HUES6 (cell line): ENCODE measurements around the gene SLC7A6.

Source experiments
- H3K27ac ChIP-seq: 2 replicates; pipeline ENCODE4 v1.7.0; 2013; ENCODE audit warnings: low read depth, mild to moderate bottlenecking, low read length, inconsistent platforms
- H3K27me3 ChIP-seq: 2 replicates; pipeline ENCODE4 v1.6.1; 2013; ENCODE audit warnings: low read length; ENCODE audit not compliant: control insufficient read depth, insufficient read depth
- H3K36me3 ChIP-seq: 2 replicates; pipeline ENCODE4 v1.6.1; 2013; ENCODE audit warnings: low read length; ENCODE audit not compliant: control insufficient read depth, insufficient read depth
- H3K4me1 ChIP-seq: 2 replicates; pipeline ENCODE4 v1.6.1; 2013; ENCODE audit warnings: low read length; ENCODE audit not compliant: control insufficient read depth, insufficient read depth
- H3K4me3 ChIP-seq: 2 replicates; pipeline ENCODE4 v1.5.1; 2013; ENCODE audit warnings: low read depth, low read length
- H3K9ac ChIP-seq: one replicate; pipeline ENCODE4 v1.6.1; 2013; ENCODE audit warnings: mild to moderate bottlenecking, low read length
- H3K9me3 ChIP-seq: 2 replicates; pipeline ENCODE4 v1.6.1; 2013; ENCODE audit warnings: low read depth, low read length; ENCODE audit not compliant: control insufficient read depth, insufficient read depth

SLC7A6 gene

DNA sequence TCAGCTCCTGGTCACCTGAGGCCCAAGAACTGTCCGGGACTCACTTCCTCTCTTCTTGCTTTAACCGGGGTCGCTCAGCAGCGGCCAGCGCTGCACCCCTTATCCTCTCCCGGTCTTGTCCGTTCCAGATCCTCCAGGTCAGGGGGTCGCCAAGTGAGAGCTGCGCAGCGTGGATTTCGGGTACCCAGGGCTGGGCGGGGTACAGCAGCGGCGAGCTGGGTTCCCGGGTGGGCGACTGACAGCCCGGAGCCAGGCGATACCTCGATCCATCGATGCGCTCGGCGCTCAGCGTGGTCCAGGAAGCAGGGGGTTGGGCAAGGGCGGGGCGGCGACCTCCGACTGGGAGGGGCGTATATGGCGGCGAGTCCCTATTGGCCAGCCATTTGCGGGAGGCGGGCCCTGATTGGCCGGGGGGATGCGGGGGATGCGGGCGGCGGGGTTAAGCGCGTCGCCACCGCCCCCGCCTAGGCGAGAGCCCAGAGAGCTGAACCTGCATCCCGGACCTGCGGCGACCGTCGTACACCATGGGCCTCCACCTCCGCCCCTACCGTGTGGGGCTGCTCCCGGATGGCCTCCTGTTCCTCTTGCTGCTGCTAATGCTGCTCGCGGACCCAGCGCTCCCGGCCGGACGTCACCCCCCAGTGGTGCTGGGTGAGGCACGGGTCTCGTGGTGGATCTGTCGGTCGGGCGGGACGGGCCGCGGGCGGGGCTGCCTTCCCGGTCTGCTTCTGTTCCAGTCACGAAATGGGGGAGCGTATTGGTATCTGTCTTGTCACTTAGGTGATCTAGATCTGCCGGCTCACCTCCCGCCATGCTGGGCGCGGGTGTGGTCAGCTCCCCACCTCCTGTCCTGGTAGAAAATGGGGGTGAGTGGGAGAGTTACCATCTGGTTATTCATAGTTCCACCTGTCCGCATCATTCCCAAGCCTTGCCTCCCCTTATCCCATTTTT, 19.1 kb upstream of the SLC7A6 start, which contains the start of gene PLA2G15:
Gene PLA2G15, plus strand, starts transcription at position 471 of the 951 bp plus-strand sequence. Its CDS starts 54 bp downstream, at position 525.
- no peak within 1 kb of the TSS for H3K27ac ChIP-seq
- no peaks in the 10 kb centered on the region for H3K9me3 ChIP-seq
- H3K4me1 ChIP-seq = peaks cover 12% of the 10 kb centered on the region; the same call in 1 of the 2 replicates
- peak within 1 kb of the TSS; percentile 89 for H3K4me3 ChIP-seq
- peaks cover 14% of the 10 kb centered on the region for H3K27me3 ChIP-seq
- H3K36me3 ChIP-seq = 0 out of 2 replicates have a peak, but pooled peaks cover 3% of the 10 kb centered on the region
- H3K9ac ChIP-seq = peak within 1 kb of the TSS; percentile 57

DNA sequence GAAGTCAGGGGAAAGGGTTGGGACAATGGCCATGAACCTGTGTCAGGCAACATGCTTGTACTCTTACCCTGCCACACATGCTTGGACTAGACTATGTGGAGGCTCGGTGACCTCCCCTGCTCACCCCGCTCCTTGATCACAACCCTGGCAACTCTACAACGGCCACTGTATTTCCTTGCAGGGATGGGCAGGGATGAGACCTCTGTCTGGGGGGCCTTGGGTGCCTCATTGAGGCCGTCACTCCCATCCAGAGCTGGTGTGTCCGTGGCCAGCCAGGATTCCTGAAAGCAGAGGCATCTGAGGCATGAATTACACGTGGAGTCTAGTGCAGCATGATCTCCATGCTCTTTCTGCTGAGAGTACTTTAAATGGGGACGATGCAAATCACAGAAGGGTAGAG, 18.2 kb upstream of the SLC7A6 start:
- peaks cover 12% of the 10 kb centered on the region; the same call in 1 of the 2 replicates for H3K4me1 ChIP-seq
- no peak overlapping the region for H3K9ac ChIP-seq
- peak overlapping the region; percentile 89 for H3K4me3 ChIP-seq
- H3K27me3 ChIP-seq = peaks cover 14% of the 10 kb centered on the region
- no peaks in the 10 kb centered on the region for H3K9me3 ChIP-seq
- H3K36me3 ChIP-seq = 0 out of 2 replicates have a peak, but pooled peaks cover 3% of the 10 kb centered on the region
- no peak overlapping the region for H3K27ac ChIP-seq

DNA sequence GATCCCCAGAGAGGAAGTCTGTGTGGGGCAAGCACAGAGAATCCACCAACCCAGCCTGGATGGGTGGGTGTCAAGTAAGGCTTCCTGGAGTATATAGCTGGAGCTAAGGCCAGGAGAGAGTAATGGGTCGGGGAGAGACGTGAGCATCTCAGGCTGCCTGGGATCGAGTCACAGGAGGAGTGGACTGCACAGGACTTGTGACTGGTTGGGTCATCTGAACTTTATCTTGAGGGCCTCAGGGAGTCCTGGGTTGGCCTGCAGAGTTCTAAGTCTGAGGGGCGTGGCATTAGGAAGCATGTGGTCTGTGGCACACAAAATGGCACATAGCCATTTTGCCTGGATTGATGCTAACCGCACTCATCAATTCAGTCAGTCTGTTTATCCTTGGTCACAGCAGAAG, 17.7 kb upstream of the SLC7A6 start:
- Histone ChIP-seq H3K27me3 (peaks cover 14% of the 10 kb centered on the region), H3K4me1 (peaks cover 12% of the 10 kb centered on the region; the same call in 1 of the 2 replicates), H3K4me3 (no peak overlapping the region), H3K9ac (no peak overlapping the region), H3K27ac (no peak overlapping the region), H3K36me3 (0 out of 2 replicates have a peak, but pooled peaks cover 3% of the 10 kb centered on the region), H3K9me3 (no peaks in the 10 kb centered on the region)

DNA sequence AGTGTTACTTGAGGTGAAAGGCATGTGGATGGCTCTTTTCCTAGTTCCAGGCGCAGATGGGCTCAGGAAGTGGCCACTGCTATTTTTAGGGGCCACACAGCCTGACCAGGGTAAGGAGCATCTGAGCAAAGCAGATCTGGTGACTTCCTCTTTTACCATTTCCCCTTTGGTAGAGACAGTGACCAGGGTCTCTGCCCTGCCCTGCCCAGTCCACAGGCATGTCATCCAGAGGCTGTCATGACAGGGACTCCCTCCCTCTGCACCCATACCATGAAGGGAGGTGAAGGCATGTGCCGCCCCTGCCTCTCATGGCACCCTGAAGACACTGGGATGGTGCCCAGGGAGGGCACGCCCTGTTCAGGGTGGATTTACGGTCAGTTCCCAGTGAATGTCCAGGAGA, 16.9 kb upstream of the SLC7A6 start:
- Histone ChIP-seq H3K36me3 (0 out of 2 replicates have a peak, but pooled peaks cover 3% of the 10 kb centered on the region), H3K4me1 (peaks cover 12% of the 10 kb centered on the region; the same call in 1 of the 2 replicates), H3K9ac (no peak overlapping the region), H3K27me3 (peaks cover 14% of the 10 kb centered on the region), H3K4me3 (no peak overlapping the region), H3K27ac (no peak overlapping the region), H3K9me3 (no peaks in the 10 kb centered on the region)

DNA sequence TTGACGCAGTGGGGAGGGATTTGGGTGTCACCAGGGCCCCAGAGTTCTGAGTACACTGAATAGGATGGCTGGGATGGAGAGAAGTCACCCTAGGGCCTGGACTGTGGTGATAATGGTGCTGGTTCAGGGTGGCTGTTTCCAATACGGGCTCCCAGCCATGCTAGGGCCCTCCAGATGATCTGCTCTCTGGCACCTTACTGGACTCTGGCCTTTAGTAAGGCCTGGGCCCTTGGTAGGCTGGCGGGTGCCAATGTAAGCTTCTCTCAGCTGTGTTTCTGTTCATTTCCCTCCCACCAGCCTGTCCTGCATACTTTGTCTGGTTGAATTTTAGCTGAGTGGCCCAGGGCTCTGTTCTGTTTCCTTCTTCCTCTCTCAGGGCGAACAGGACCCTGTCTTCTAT, 16.4 kb upstream of the SLC7A6 start:
- no peak overlapping the region for H3K4me3 ChIP-seq
- peaks cover 12% of the 10 kb centered on the region; the same call in 1 of the 2 replicates for H3K4me1 ChIP-seq
- 0 out of 2 replicates have a peak, but pooled peaks cover 3% of the 10 kb centered on the region for H3K36me3 ChIP-seq
- no peak overlapping the region for H3K9ac ChIP-seq
- no peak overlapping the region for H3K27ac ChIP-seq
- no peaks in the 10 kb centered on the region for H3K9me3 ChIP-seq
- peaks cover 14% of the 10 kb centered on the region for H3K27me3 ChIP-seq

DNA sequence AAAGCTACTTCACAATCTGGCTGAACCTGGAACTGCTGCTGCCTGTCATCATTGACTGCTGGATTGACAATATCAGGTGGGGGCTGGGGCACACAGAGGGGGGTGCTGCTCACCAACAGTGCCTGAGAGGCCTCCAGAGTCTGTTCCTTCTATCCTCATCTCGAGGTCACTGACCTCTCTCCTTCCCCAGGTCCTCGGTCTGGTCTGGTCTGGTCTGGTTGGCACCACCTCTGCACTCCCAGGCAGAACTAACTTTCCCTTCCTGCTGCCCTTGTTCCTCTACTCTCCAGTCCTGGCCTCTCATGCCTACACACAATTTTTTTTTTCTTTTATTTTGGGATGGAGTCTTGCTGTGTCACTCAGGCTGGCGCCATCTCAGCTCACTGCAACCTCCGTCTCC, 15.0 kb upstream of the SLC7A6 start:
- no peaks in the 10 kb centered on the region for H3K9me3 ChIP-seq
- H3K36me3 ChIP-seq = 0 out of 2 replicates have a peak, but pooled peaks cover 3% of the 10 kb centered on the region
- no peak overlapping the region for H3K4me3 ChIP-seq
- H3K4me1 ChIP-seq = peaks cover 9% of the 10 kb centered on the region; the same call in 1 of the 2 replicates
- H3K27ac ChIP-seq = no peak overlapping the region
- H3K9ac ChIP-seq = no peak overlapping the region
- H3K27me3 ChIP-seq = peaks cover 11% of the 10 kb centered on the region

DNA sequence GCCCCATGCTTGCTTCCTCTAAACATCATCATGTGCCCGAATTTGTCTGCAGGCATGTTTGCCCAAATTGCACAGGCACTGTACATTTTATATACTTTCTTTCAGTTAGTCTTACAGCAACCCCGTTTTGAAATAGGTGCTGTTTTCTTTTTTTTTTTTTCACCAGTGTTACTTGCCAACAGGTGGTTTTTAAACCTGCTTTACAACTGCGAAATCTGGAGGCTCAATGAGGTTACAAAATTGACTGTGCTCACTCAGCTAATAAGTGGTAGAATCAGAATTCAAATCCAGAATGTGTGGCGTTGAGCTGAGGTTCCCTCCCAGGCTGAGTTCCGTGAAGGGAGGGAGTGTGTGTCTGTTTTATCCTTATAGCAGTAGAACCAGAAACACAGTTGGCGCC, 13.4 kb upstream of the SLC7A6 start:
- H3K9ac ChIP-seq = no peak overlapping the region
- H3K4me1 ChIP-seq = peaks cover 3% of the 10 kb centered on the region; the same call in 1 of the 2 replicates
- H3K36me3 ChIP-seq = 0 out of 2 replicates have a peak, but pooled peaks cover 9% of the 10 kb centered on the region

DNA sequence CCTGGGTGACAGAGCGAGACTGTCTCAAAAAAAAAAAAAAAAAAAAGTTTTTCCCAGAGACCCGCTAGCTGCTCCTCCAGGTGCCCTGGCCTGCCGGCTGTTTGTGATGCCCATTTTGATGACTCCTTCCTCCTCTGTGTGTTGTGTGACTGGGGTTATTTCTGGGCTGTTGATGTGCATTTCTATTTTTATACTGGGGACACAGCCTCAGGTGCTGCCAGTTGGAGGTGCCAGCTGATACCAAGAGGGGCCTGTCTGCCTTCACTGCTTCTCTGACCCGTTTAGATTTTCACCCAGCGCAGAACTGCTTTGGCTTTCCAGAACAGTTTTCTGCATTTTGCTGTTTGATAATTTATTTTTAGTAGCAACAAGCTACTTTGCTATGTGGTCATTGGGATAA, 12.5 kb upstream of the SLC7A6 start:
- no peaks in the 10 kb centered on the region for H3K27me3 ChIP-seq
- H3K27ac ChIP-seq = no peak overlapping the region
- no peak overlapping the region for H3K4me3 ChIP-seq
- no peaks in the 10 kb centered on the region for H3K4me1 ChIP-seq
- no peaks in the 10 kb centered on the region for H3K9me3 ChIP-seq
- no peak overlapping the region for H3K9ac ChIP-seq
- H3K36me3 ChIP-seq = 0 out of 2 replicates have a peak, but pooled peaks cover 9% of the 10 kb centered on the region

More for the DNA sequence above, 13.4 kb upstream of the SLC7A6 start:
- H3K27me3 ChIP-seq = peaks cover 2% of the 10 kb centered on the region
- no peak overlapping the region for H3K4me3 ChIP-seq
- H3K9me3 ChIP-seq = no peaks in the 10 kb centered on the region
- H3K27ac ChIP-seq = no peak overlapping the region

DNA sequence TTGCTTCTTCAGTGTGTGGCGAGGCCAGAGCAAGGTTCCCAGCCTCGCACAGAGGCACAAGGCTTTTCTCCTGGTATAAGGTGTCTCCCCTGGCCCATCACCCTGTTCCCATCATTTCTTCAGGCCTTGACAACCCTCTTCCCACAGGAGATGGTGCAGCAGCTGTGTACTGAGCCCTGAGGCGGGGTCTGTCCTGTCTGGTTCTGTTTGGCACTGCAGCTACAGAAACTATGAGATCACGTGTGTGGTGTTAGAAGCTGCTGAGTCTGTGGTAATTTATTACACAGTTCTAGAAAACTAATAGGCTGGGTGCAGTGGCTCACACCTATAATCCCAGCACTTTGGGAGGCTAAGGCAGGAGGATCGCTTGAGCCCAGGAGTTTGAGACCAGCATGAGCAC, 11.9 kb upstream of the SLC7A6 start:
- Histone ChIP-seq H3K27me3 (no peaks in the 10 kb centered on the region), H3K27ac (no peak overlapping the region), H3K36me3 (0 out of 2 replicates have a peak, but pooled peaks cover 9% of the 10 kb centered on the region), H3K4me1 (no peaks in the 10 kb centered on the region; the same call in 1 of the 2 replicates), H3K4me3 (no peak overlapping the region), H3K9me3 (no peaks in the 10 kb centered on the region), H3K9ac (no peak overlapping the region)

DNA sequence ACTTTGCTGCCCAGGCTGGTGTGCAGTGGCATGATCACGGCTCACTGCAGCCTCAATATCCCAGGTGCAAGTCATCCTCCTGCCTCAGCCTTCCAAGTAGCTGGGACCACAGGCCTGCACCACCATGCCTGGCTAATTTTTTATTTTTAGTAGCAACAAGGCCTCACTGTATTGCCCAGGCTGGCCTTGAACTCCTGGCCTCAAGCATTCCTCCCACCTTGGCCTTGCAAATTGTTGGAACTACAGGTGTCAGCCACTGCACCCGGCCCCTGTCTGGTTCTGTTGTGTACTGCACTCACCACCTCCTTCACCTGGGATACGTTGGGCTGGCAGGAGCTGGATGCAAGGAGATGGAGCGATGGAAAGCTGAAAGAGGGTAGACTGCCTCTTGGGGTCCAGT, 10.6 kb upstream of the SLC7A6 start:
- Histone ChIP-seq H3K9me3 (no peaks in the 10 kb centered on the region), H3K4me1 (no peaks in the 10 kb centered on the region; the same call in 1 of the 2 replicates), H3K36me3 (0 out of 2 replicates have a peak, but pooled peaks cover 9% of the 10 kb centered on the region), H3K27ac (no peak overlapping the region), H3K4me3 (no peak overlapping the region), H3K27me3 (no peaks in the 10 kb centered on the region), H3K9ac (no peak overlapping the region)

DNA sequence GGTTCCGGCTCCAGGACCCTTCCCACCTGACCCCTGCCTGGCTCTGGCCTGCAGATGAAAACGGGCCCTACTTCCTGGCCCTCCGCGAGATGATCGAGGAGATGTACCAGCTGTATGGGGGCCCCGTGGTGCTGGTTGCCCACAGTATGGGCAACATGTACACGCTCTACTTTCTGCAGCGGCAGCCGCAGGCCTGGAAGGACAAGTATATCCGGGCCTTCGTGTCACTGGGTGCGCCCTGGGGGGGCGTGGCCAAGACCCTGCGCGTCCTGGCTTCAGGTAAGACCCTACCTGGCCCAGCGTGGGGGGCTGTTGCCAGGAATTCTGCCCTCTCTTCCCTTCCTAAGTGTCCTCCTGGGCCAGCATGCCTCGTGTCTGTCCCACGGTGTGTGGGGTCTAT, 8.6 kb upstream of the SLC7A6 start:
- Histone ChIP-seq H3K36me3 (peaks cover 16% of the 10 kb centered on the region), H3K4me3 (no peak overlapping the region), H3K27me3 (no peaks in the 10 kb centered on the region), H3K4me1 (no peaks in the 10 kb centered on the region; the same call in 1 of the 2 replicates), H3K9ac (no peak overlapping the region), H3K27ac (no peak overlapping the region), H3K9me3 (no peaks in the 10 kb centered on the region)
